IPS-20b (cell line): Measurements from ENCODE around the gene CACNG5.

Source experiments
- H3K27ac ChIP-seq: one replicate; pipeline ENCODE4 v1.5.1; 2013; ENCODE audit warnings: low read length
- H3K27me3 ChIP-seq: 2 replicates; pipeline ENCODE4 v1.6.1; 2013; ENCODE audit warnings: mild to moderate bottlenecking, low read length, inconsistent platforms; ENCODE audit not compliant: insufficient read depth
- H3K36me3 ChIP-seq: 2 replicates; pipeline ENCODE4 v1.6.1; 2013; ENCODE audit warnings: low read depth, mild to moderate bottlenecking, inconsistent platforms, low read length, moderate library complexity; ENCODE audit not compliant: insufficient read depth
- H3K4me1 ChIP-seq: 2 replicates; pipeline ENCODE4 v1.6.1; 2013; ENCODE audit warnings: mild to moderate bottlenecking, control low read depth, inconsistent platforms, low read length, moderate library complexity; ENCODE audit not compliant: insufficient read depth
- H3K4me3 ChIP-seq: 2 replicates; pipeline ENCODE4 v1.5.1; 2013; ENCODE audit warnings: mild to moderate bottlenecking, low read length, inconsistent platforms
- H3K9ac ChIP-seq: 2 replicates; pipeline ENCODE4 v1.6.1; 2013; ENCODE audit warnings: low read depth, mild to moderate bottlenecking, inconsistent platforms, low read length, moderate library complexity
- H3K9me3 ChIP-seq: 2 replicates; pipeline ENCODE4 v1.6.1; 2013; ENCODE audit warnings: mild to moderate bottlenecking, low read depth, low read length, inconsistent platforms; ENCODE audit not compliant: insufficient read depth

Gene CACNG5

GRCh38 chr17:66934040-66934439 lies 99.1 kb downstream of the CACNG5 start:
- Histone ChIP-seq H3K4me3 (no peak overlapping the region), H3K36me3 (no peaks in the 10 kb centered on the region), H3K9ac (no peak overlapping the region), H3K9me3 (peaks cover 21% of the 10 kb centered on the region), H3K27me3 (no peaks in the 10 kb centered on the region), H3K27ac (no peak overlapping the region), H3K4me1 (no peaks in the 10 kb centered on the region)
